ENCODE results near the gene STON2.

STON2 gene

GRCh38 chr14:81222691-81223090 is 177.4 kb downstream of the STON2 start:
- DNase-seq (ENCODE audit: low read depth, low spot score) = no peak

- DNase-seq (ENCODE audit: low read depth, low spot score) = no peak
Observed at GRCh38 chr14:81222126-81222525, 178.0 kb downstream of the STON2 start.

- no peak for DNase-seq (ENCODE audit: low read depth, low spot score)
Observed at GRCh38 chr14:81221579-81222102, 178.5 kb downstream of the STON2 start.

GRCh38 chr14:81220830-81221578 is 179.1 kb downstream of the STON2 start, which contains the start of gene GTF2A1:
Gene GTF2A1, minus strand, starts transcription at chr14:81220959. Its CDS starts 441 bp downstream, at chr14:81220518.
- DNase-seq (ENCODE audit: low read depth, low spot score) = peak; percentile 86

- DNase-seq (ENCODE audit: low read depth, low spot score) = no peak
Observed at GRCh38 chr14:81220580-81220829, 179.6 kb downstream of the STON2 start.

GRCh38 chr14:81219759-81220579 is 180.2 kb downstream of the STON2 start:
- DNase-seq (ENCODE audit: low read depth, low spot score) = no peak

- peak; percentile 56 for DNase-seq (ENCODE audit: low read depth, low spot score)
Observed at GRCh38 chr14:81219210-81219758, 180.8 kb downstream of the STON2 start.

GRCh38 chr14:81211844-81212243 is 188.3 kb downstream of the STON2 start:
- DNase-seq (ENCODE audit: low read depth, low spot score) = no peak

Measured in activated naive CD8-positive, alpha-beta T cell treated with anti-CD3 and anti-CD28 coated beads, Interleukin-2, amount 50 U/mL, for 16 hours (primary cell).